Upper lobe of left lung (tissue), 6 donors: ENCODE measurements around the gene RNF222. TPM values are rescaled to one million over a fixed set of nuclear protein-coding genes. Genes with fewer than 3 reads are reported as not detected.

Source experiments
- ATAC-seq, 2 donors: fragments of 200-7000 bp; cut with Tn5 transposase; one replicate each; pipeline ENCODE4 v1.9.1; 2022; ENCODE audit warnings: mild to moderate bottlenecking in 2 of 2, moderate library complexity in 2 of 2; ENCODE audit not compliant: low FRiP score in 2 of 2
- DNase-seq, 2 donors: peaks; one replicate each; pipeline ENCODE4 v3.0.0-alpha.2; 2019 to 2020
- H3K27ac ChIP-seq, 4 donors: fragments of 200-600 bp; sonication (generic); one replicate each; pipeline ENCODE4 v1.5.1; 2016 to 2019
- H3K27me3 ChIP-seq, 4 donors: fragments of 200-600 bp; sonication (generic); one replicate each; pipeline ENCODE4 v1.5.1; 2017 to 2019
- H3K36me3 ChIP-seq, 4 donors: fragments of 200-600 bp; sonication (generic); one replicate each; pipeline ENCODE4 v1.5.1; 2016 to 2019
- H3K4me1 ChIP-seq, 4 donors: fragments of 200-600 bp; sonication (generic); one replicate each; pipeline ENCODE4 v1.5.1; 2018 to 2019
- H3K4me3 ChIP-seq, 4 donors: fragments of 200-600 bp; sonication (generic); one replicate each; pipeline ENCODE4 v1.5.1; 2017 to 2019; ENCODE audit warnings: mild to moderate bottlenecking in 2 of 4, moderate library complexity in 1 of 4
- H3K9me3 ChIP-seq, 4 donors: fragments of 200-600 bp; sonication (generic); one replicate each; pipeline ENCODE4 v1.5.1; 2018 to 2019
- CTCF ChIP-seq, 6 experiments: fragments of 450-650 bp in 4 of 6; fragments of 200-600 bp in 2 of 6; sonication (generic) in 2 of 6; IDR thresholded peaks; one replicate each; pipeline ENCODE4 v1.5.1; 2016 to 2019; ENCODE audit warnings: antibody characterized with exemption in 6 of 6
- EP300 ChIP-seq, 4 donors: sonication (generic); formaldehyde crosslinking; IDR thresholded peaks; one replicate each; pipeline ENCODE4 v1.5.1; 2017; ENCODE audit warnings: antibody characterized with exemption in 4 of 4, control low read depth in 2 of 4
- POLR2A ChIP-seq, 4 donors: fragments of 450-650 bp; IDR thresholded peaks; one replicate each; pipeline ENCODE4 v1.5.1; 2016 to 2017; ENCODE audit warnings: antibody characterized with exemption in 4 of 4, mild to moderate bottlenecking in 2 of 4
- POLR2AphosphoS5 ChIP-seq, 2 donors: sonication (generic); formaldehyde crosslinking; IDR thresholded peaks; one replicate each; pipeline ENCODE4 v1.5.1; 2017; ENCODE audit warnings: antibody characterized with exemption in 2 of 2
- WGBS, 2 donors: methylation state at CpG; one replicate each; pipeline ENCODE4 v1.1.5; 2017 to 2018; 5-methylcytosine and 5-hydroxymethylcytosine counted together
- total RNA-seq, 6 donors: library from RNA; depleted of rRNA in 4 of 6; stranded (reverse); fragments of >200 nt in 4 of 6; gene quantifications; one replicate each; pipeline versions ENCODE4 v1.1.0 to v1.2.1, GENCODE V29; 2016 to 2021
- donor health status: DM: no; HTN: no; CAD: no; lungs with moderate emphysema.
- donor health status: DM: no; HTN: yes; CAD: no; lungs with severe emphysema.

Gene RNF222
- total RNA-seq, 6 donors from 2014 or later, result not detected

DNA sequence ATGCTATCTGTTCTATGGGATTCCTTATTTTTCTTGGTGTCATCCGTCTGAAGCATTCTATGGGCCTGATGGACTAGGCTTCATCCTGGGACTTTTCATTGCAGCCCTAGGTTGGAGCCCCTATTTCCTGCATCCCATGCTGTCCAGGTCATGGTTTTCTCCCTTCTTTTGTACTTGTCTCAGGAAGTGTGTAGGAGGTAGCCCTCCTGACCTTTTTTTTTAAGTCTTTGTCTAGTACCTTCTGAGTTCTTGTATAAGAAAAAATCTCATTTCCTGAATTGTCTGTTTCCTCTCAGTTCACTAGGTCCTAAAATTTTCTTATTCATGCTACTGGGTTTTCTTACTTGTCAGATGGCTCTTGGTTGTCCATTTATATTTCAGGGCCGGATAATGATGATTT lies 44.1 kb upstream of the RNF222 start:
- Histone ChIP-seq H3K9me3 (no peaks in the 10 kb centered on the region), H3K4me3 (no peak overlapping the region), H3K36me3 (peaks cover 0 to 52% (median 13%) of the 10 kb centered on the region in 4 donors), H3K27me3 (no peaks in the 10 kb centered on the region), H3K27ac (peak overlapping the region in 2 of 4 donors; percentile 1 to 50), H3K4me1 (peaks cover 38 to 62% (median 49%) of the 10 kb centered on the region in 4 donors)
- no peak for TF ChIP-seq POLR2AphosphoS5 (IDR thresholded peaks at IDR 0.05)
- DNase-seq (no peak), ATAC-seq (no peak)
- WGBS, 2 donors, result 72 to 89% methylated on average over 2 of the region's 2 CpGs

GRCh38 chr17:8439681-8440080 lies 42.1 kb upstream of the RNF222 start:
- Histone ChIP-seq H3K36me3 (peaks cover 0 to 34% (median 10%) of the 10 kb centered on the region in 4 donors), H3K9me3 (no peaks in the 10 kb centered on the region), H3K4me1 (peaks cover 42 to 68% (median 47%) of the 10 kb centered on the region in 4 donors), H3K4me3 (no peak overlapping the region), H3K27ac (no peak overlapping the region), H3K27me3 (no peaks in the 10 kb centered on the region)
- ATAC-seq (no peak), DNase-seq (no peak)
- no peak for TF ChIP-seq POLR2AphosphoS5 (IDR thresholded peaks at IDR 0.05)
- no peak for TF ChIP-seq CTCF (IDR thresholded peaks at IDR 0.05)
- 91 to 92% methylated on average over 3 of the region's 3 CpGs for WGBS, 2 donors

DNA sequence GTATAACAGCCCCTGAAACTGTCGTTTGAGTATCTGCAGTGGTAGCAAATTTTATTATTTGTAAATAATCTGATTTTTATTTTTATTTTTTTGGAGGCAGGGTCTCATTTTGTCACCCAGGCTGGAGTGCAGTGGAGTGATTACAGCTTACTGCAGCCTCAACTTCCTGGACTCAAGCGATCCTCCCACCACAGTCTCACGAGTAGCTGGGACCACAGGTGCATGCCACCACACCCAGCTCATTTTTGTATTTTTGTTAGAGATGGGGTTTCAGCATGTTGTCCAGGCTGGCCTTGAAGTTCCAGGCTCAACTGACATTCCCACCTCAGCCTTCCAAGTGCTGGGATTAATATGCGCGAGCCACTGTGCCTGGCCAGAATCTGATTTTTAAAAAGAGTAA lies 40.8 kb upstream of the RNF222 start:
- Histone ChIP-seq H3K9me3 (no peaks in the 10 kb centered on the region), H3K4me3 (peak overlapping the region in 1 of 4 donors; percentile 77), H3K27ac (no peak overlapping the region), H3K27me3 (no peaks in the 10 kb centered on the region), H3K36me3 (peaks cover 0 to 23% (median 7%) of the 10 kb centered on the region in 4 donors), H3K4me1 (peaks cover 38 to 61% (median 39%) of the 10 kb centered on the region in 4 donors)
- no peak for TF ChIP-seq EP300 (IDR thresholded peaks at IDR 0.05)
- TF ChIP-seq POLR2A (IDR thresholded peaks at IDR 0.05), result no peak
- no peak for TF ChIP-seq POLR2AphosphoS5 (IDR thresholded peaks at IDR 0.05)
- no peak for TF ChIP-seq CTCF (IDR thresholded peaks at IDR 0.05)
- no peak for DNase-seq
- WGBS, 2 donors, result 73 to 81% methylated on average over 5 of the region's 5 CpGs
- no peak for ATAC-seq

DNA sequence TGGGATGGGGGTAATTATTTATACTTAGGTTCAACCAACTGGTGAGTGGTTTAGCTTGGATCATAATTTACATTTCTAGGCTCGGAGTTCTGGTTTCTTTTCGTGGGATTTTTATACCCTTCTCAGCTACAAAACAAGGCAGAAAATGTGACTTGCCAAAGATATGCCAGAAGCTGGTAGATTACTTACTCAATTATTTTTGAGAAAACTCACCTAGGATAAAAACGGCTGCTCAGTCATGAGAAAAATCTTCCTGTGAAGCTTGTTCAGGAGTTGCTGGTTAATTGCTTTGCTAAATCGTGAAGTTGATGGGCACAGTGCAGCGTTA lies 39.2 kb upstream of the RNF222 start:
- Histone ChIP-seq H3K4me3 (peak overlapping the region; percentile 60 to 97 (median 78)), H3K4me1 (peaks cover 29 to 48% (median 30%) of the 10 kb centered on the region in 4 donors), H3K27ac (peak overlapping the region; percentile 96 to 100 (median 99)), H3K36me3 (peaks cover 0 to 23% (median 7%) of the 10 kb centered on the region in 4 donors), H3K27me3 (no peaks in the 10 kb centered on the region), H3K9me3 (no peaks in the 10 kb centered on the region)
- TF ChIP-seq POLR2AphosphoS5 (IDR thresholded peaks at IDR 0.05) (no peak), CTCF (IDR thresholded peaks at IDR 0.05) (no peak), EP300 (IDR thresholded peaks at IDR 0.05) (no peak), POLR2A (IDR thresholded peaks at IDR 0.05) (no peak)
- ATAC-seq (no peak), DNase-seq (no peak)
- WGBS, 2 donors, result 14 to 19% methylated on average over 5 of the region's 5 CpGs

DNA sequence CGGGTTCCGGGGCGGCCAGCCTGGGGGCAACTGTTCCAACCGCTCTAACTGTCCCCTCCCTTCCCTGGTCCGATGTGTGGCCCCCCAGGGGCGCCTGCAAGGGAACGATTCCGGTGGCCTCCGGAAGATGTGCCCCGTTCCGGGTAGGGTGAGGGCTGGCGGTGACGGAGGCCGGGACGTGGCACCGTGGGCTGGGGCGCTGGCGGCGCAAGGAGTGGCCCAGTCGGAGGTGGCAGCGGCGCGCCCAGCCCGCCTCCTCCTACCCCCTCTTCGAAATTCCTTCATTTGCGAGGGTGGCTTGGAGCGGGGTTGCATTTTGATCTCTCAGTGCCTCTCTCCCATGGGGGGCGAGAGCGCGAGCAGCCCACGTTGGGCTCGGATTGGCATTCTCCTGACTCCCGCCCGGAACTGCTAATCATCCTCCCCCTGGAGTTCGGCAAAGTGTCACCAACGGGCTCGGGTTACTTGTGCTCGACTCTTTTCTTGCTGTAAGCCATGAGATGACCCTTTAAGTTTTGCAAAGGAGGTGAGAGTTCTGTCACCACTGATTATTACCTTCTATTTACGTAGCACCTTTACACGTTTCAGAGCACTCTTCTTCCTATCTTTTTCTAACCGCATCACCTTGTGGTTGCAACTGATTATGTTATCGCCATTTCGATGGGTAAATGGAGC lies 38.7 kb upstream of the RNF222 start:
- TF ChIP-seq CTCF (IDR thresholded peaks at IDR 0.05), result peak in 2 of 6 experiments; percentile 15 to 17
- TF ChIP-seq POLR2AphosphoS5 (IDR thresholded peaks at IDR 0.05), result no peak
- peak in 1 of 4 donors; percentile 81 for TF ChIP-seq POLR2A (IDR thresholded peaks at IDR 0.05)
- H3K27ac ChIP-seq, result peak overlapping the region; percentile 96 to 100 (median 99)
- peak; percentile 50 to 95 for DNase-seq
- peak overlapping the region; percentile 60 to 97 (median 78) for H3K4me3 ChIP-seq
- H3K4me1 ChIP-seq, result peaks cover 25 to 43% (median 27%) of the 10 kb centered on the region in 4 donors
- no peaks in the 10 kb centered on the region for H3K9me3 ChIP-seq
- peaks cover 0 to 23% (median 7%) of the 10 kb centered on the region in 4 donors for H3K36me3 ChIP-seq
- 1% methylated on average over 15 to 23 of the region's 43 CpGs for WGBS, 2 donors
- peak; percentile 88 to 91 for ATAC-seq
- H3K27me3 ChIP-seq, result no peaks in the 10 kb centered on the region
